ENCODE measurements around the gene RPP21.

RPP21 gene

DNA sequence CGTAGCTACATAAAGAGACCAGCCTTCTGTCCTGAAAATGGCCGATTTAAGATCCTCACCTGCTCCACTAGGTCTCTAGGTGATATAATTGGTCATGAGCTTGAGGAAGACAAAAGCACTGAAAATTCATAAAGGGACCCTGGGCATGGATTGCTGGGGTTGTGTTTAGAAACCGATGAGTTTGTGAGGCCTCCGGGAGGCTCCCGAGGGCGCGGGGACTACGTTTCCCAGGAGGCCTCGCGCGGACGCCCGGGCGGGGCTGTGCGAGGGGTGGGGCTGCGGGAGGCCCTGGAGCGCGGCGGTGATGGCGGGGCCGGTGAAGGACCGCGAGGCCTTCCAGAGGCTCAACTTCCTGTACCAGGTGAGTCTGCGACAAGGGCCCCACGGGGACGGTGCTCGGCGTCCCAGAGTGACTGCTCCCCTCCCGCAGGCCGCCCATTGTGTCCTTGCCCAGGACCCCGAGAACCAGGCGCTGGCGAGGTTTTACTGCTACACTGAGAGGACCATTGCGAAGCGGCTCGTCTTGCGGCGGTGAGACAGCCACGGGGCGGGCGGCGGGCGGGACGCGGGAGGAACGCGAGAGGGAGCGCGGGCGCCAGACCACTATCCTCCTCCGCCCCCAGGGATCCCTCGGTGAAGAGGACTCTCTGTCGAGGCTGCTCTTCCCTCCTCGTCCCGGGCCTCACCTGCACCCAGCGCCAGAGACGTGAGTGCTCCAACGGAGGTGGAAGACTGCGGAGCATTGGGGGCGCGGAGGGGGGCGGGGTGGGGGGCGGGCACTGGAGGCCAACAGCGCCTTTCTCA is at the start of gene RPP21:
TSS of gene RPP21 (plus strand) at position 289 of the 804 bp plus-strand sequence. CDS start at position 305, 16 bp downstream.
- peak in 1 of 2 experiments; percentile 47 for DNase-seq (ENCODE audit: low read depth in 2 of 2)

DNA sequence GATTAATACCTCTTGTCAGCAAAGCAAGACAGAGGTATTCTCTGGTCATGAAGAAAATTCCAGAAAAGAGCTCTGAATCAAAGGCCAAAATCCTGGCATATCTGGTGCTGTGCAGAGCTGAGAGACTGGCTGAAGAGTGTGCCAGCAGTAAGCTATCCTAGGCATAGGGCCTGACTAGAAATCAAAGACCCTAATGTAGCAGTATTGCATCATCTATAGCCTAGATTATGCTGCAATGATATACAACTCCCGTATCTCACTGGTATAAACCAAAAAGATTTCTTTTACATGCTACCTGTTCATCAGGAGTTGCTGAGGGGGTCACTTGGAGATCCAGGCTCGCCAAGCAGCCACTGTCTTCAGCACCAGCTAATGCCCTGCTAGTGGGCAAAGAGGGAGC is 49.1 kb upstream of the RPP21 start:
- DNase-seq (ENCODE audit: low read depth in 2 of 2) = no peak

DNA sequence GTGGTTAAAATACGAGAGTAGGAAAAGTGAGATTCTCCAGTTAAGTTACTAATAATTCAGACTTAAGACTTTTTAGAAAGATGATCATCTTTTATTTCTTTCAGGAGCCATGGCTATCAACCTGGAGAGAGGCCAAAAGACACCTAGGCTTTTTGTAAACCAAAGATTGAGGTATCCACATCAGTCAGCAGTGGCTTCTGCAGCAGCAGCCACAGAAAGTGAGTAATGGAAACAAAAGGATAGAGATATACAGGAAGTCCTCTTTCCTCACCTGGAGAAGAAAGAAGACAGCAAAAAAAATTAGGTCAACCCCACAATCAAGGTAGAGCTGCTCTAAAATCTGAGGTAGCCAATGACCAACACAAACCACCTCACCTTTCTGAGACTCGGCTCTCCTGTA is 41.0 kb upstream of the RPP21 start:
- DNase-seq (ENCODE audit: low read depth in 2 of 2) = no peak

DNA sequence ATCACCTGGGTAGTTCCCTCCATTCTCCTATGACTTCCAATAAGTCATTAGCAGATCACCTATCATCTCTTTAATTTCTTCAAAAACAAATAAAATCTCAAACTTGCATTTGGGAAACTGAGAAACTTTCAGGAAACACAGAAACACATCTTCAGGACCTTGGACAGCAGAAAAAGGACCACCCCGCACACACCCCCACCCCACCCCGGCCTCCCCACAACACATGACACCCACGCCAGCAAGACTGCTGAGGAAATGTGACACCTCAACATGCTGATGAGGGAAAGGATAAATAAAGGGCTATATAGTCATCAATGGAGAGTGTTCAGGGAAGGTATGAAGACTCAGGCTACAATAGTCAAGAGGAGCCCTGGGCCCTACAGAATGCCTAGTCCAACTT is 33.9 kb upstream of the RPP21 start:
- no peak for DNase-seq (ENCODE audit: low read depth in 2 of 2)

DNA sequence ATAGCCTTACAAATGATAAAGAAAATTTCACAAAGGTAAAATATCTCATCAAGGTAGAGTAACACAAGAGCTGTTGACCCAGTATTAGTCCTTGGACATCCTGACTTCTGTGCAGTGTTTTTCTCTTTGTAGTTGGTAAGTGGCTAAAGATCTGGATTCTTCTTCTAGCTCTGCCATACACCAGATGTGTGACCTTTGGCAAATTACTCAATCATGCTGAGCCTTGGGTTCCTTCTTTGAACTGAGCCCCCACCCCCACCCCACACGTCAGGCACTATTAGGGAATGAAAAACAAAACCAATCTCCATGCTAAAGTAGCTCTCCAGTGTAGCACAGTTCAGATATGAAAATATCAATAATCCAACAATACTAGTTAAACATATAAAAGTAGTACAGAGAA is 33.3 kb upstream of the RPP21 start:
- DNase-seq (ENCODE audit: low read depth in 2 of 2) = no peak

DNA sequence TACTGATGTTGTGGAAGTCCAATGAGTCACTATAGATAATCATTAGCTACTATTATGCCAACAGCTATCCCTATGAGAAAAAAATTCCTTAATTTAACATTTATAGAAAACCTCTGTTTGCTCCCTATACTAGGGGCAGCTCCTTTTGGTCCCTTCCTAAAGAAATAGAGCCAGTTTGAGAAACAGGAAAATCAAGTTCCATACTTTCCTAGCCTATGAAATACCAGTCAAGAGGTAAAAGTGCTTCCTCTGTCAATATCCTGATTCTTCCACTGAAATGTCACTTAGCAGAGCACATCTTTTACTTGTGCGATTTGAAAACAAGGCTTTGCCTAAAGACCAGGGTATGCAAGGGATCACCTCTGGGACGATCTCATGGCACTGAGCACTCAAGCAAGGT is 32.7 kb upstream of the RPP21 start:
- DNase-seq (ENCODE audit: low read depth in 2 of 2) = no peak

DNA sequence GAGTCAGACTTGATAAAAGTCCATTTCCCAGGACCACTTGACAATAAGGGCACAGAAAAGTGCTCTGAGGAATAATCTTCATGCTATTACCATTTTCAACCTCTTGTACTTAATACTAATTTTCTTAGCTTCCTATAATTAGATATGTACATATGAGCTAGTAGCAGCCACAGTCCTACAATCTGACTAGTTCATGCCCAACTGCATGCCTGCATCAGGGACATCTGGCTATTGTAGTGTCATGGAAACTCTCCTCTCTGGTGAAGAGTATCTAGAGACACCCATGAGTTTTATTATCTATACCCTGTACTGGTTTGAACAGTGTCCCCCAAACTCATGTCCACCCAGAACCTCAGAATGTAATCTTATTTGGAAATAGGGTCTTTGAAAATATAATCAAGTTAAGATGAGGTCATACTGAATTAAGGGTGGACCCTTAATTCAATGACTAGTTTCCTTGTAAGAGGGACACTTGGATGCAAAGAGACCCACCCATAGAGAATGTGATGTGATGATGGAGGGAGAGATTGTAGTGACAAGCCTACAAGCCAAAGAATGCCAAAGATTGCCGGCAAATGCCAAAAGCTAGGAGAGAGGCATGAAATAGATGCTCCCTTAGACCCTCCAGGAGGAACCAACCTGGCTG is 32.2 kb upstream of the RPP21 start:
- no peak for DNase-seq (ENCODE audit: low read depth in 2 of 2)

DNA sequence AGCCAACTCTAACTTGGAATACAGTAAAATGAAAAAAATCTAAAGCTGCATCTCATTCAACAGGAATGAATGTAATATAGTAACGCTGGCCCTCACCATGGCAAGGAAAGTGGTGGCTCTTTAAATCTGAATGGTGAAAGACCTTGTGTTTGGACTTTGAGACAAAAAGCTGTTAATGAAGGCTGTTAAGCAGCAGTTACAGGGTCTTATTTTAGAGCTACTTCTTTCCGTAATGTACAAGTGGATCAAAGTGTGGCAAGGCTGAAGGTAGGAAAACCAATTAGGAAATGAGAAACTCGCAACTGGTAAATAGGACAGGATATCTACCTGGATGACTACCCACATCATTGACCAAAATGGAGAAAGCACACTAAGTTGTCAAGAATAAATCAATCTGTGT is 29.8 kb upstream of the RPP21 start:
- no peak for DNase-seq (ENCODE audit: low read depth in 2 of 2)

DNA sequence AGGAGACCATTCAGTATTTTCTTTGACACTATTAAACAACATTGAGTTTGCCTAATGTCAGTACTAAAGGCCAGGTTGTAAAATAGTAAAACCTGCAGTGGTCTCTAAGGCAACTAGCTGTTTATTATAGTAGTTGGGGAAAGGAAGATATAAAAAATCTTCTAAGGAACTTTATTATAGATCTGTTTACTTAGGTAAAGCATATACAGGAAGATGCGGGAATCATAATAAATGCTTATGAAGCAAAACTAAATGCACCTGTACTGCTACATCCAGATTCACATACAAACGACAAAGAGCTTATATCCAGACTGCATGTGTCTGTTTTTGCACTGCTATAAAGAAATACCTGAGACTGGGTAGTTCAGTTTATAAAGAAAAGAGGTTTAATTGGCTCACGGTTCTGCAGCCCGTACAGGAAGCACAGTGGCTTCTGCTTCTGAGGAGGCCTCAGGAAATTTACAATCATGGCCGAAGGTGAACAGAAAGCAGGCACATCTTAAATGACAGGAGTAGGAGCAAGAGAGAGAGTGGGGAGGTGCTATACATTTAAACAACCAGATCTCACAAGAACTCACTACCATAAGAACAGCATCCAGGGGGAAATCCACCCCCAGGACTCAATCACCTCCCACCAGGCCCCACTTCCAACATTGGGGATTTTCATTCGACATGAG is 26.9 kb upstream of the RPP21 start:
- DNase-seq (ENCODE audit: low read depth in 2 of 2) = no peak

DNA sequence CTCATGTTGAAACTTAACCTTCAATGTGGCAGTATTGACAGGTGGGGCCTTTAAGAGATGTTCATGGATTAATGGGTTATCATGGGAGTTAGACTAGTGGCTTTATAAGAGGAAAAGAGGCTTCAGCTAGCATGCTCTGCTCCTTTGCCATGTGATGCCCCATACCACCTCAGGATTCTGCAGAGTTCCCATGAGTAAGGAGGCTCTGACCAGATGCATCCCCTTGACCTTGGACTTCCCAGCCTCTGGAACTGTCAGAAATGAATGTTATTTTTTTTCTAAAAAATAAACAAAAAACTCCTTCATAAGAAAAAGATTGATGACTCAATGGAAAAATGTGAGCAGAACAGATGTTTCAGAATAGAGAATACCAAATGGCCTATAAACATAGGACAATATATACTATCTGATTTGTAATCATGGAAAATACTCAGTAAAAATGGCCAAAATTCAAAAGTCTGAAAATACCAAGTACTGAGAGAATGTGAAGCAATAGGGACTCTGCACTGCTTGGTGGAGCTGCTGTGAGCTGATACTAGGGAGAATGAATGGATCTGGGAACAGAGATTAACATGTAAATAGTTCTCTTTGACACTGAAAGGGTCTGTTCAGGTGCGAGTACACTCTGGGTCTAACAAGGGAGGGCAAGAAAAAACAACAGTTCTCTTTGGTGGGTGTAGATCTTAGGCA is 25.7 kb upstream of the RPP21 start:
- no peak for DNase-seq (ENCODE audit: low read depth in 2 of 2)

DNA sequence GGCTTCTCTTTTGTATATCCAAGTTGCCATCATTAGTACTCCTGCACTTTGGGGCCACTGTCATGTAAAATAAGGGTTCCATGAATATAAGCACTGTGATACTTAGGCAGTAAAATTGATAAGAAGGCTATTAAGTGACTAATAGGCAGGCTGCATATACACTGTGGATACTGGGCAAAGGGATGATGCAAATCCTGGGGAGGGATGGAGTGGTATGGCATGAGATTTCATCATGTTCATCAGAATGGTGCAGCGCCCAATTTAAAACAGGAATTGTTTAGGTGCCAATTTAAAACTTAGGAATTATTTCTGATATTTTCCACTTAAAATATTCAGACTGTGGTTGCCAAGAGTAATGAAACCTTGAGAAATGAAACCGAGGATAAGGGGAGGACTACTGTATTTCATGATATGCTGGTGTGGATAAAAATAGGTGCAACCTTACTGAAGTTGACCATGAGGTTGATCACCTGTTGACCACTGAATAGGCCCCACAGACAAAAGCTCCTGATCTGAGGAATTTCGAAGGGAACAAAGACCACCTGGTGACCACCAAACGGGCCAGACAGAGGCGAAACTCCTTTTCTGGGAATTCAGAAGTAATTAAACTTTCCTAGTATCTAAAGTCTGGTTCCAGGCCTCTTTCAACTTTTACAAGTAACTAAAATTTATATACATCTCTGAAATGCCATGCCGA is 23.1 kb upstream of the RPP21 start:
- DNase-seq (ENCODE audit: low read depth in 2 of 2) = no peak

DNA sequence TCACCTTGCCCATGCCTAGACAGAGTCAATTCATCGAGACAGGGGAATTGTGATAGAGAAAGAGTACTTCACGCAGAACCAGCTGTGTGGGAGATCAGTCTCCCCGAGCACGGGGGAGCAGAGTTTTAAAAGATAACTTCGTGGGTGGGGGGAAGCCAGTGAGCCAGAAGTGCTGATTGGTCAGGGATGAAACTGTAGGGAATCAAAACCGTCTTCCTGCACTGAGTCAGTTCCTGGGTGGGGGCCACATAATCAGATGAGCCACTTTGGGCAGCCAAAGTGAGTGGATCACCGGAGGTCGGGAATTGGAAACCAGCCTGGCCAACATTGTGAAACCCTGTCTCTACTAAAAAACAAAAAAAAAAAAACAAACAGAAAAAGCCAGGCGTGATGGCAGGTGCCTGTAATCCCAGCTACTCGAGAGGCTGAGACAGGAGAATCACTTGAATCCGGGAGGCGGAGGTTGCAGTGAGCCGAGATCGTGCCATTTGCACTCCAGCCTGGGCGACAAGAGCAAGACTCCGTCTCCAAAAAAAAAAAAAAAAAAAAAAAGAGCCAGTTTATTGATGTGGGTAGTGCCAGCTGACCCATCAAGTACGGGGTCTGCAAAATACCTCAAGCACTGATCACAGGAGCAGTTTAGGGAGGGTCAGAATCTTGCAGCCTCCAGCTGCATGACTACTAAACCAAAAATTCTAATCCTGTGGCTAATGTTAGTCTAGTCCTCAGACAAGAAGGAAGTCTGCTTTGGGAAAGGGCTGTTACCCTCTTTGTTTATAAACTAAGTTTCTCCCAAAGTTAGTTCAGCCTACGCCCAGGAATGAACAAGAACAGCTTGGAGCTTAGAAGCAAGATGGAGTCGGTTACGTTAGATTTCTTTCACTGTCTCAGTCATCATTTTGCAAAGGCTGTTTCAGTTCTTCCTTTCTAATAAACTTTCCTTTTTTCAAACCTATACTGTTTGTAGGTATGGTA is 22.1 kb upstream of the RPP21 start:
- DNase-seq (ENCODE audit: low read depth in 2 of 2) = peak in 1 of 2 experiments; percentile 4

DNA sequence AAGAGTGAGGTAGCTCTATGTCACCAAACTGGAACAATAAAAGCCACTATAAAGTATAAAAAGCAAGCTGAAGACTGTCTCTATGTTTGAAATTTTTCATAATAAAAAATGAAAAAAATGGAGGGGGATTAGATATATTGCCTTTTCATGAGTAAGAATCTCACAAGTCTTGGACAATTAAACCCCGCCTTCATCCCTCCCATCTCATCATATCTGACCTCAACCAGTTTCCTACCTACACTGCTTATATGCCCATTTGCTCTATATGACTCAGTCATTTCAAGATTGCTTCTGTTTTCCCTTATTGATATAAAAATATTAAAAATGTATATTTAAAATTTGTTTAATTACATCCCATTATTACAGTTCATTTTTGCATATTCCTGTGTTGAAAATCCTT is 21.1 kb upstream of the RPP21 start:
- no peak for DNase-seq (ENCODE audit: low read depth in 2 of 2)

DNA sequence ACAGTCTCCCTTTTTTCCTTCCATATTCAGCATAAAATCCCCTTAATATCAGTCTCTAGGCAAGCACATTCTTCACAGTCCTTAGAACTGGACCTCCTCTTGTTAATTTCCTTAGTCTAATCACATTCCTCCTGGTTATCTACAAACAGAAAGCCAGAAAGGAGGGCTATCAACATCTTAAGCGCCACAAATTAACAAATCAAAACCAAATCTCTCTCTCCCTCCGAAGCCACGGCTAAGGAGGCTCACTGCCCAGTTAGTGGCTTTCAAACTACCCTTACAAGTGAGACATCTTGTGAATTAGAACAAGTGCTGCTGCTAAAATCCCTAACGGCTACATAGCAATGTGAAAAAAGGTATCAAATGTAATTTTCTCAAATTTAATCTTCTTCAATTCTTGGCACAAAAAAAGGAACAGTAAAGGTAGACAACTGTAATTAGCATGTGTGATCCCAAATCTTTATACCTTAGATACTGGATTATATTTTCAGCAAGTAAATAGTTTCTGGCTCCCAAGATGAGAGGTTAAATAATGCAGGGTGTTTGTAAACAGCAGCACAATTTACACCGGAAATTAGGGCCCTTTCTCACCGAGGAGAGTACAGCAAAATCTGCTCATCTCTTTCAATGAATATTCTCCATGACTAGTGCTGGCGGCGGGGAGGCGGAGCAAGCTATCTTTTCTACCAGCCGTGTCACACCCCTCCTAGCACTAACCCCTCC is 19.6 kb upstream of the RPP21 start:
- DNase-seq (ENCODE audit: low read depth in 2 of 2) = peak in 1 of 2 experiments; percentile 3

DNA sequence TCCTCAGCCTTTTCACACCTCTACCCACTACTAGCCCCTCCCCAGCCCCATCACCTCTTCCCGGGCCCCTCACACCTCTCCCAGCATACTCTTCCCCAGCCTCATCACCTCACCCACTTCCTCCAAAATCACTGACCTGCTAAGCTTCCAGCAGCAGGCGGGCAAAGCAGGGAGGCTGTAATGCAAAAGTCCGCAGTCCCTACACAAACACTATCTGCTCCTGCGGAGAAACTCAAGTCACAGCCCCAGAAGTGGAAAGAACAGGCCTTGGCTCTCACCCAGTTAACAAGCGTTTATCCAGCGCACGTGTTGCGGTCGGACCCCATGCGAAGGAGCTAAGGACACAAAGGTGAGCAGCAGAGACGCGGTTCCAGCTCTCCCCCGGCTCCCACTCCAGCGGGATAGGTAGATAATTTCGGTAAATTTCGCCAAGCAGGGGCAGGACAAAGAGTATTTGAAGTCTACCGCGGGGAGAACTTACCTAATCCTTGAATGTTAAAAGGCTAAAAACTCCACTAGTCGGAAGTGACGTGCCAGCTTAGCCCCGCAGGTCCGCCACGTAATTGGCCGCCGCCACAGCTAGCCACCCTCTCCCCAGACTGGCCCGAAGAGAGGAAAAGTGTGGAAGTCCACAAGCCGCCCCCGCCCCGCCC is 19.0 kb upstream of the RPP21 start:
- peak; percentile 5 to 34 for DNase-seq (ENCODE audit: low read depth in 2 of 2)

DNA sequence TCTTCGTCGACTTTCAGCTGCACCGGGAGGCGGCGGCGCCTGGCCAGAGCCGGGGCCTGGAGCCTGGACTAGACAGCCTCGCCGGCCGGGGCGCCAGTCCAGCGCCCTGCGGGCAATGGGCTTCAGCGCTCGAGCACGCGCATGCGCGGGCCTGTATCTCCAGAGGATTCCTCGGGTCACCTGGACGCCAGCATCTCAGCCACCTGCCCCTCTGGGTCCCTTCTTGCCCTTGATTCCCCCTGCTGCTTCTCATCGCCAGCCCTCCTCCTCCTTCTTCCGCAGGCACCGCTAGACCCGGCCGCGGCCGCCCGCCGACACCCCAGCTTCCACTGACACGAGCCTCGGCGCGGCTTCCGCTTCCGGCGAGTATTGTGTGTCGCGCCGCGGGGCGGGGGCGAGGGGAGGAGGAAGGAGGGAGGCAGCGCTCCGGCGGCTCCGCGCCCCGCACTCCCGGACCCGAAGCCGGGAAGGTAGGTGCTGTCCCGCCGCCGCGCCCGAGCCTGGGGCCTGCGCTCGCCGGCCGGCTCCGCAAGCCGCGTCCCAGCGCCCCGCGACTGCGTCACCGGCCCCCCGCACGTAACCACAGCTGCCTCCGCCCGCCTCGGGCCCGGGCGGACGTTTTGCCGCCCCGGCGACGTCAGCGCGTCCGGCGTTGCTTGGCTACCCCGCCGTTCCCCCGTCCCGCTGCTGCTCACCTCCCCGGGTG is 18.3 kb upstream of the RPP21 start, which contains the start of gene TRIM39:
TSS of gene TRIM39 (plus strand) at position 402 of the 706 bp plus-strand sequence. CDS start 2,391 bp downstream, outside the sequence.
- DNase-seq (ENCODE audit: low read depth in 2 of 2) = peak; percentile 31 to 41

DNA sequence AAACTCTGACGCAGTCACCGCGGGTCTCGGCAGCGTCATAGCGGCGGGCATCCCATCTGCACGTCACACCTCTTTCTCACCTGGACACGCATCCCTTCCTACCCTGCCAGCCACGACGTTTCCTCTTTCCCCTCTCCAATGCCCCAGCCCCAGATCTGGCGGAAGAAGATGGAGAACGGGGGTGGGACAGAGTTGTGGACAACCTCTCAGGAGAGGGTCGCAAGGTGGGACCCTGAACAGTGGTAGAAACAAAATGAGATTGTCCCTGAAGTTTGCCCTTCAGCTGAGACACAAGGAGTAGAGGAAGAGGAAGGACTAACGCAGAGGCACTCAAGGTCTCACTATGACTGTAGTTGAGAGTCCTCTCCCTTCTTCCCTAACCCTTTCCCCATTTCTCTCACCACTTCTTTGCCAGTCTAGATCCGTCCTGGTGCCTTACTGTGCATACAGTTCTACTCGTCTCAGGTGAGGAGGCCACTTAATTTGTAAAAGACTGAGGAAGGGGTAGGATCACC is 17.7 kb upstream of the RPP21 start:
- no peak for DNase-seq (ENCODE audit: low read depth in 2 of 2)

DNA sequence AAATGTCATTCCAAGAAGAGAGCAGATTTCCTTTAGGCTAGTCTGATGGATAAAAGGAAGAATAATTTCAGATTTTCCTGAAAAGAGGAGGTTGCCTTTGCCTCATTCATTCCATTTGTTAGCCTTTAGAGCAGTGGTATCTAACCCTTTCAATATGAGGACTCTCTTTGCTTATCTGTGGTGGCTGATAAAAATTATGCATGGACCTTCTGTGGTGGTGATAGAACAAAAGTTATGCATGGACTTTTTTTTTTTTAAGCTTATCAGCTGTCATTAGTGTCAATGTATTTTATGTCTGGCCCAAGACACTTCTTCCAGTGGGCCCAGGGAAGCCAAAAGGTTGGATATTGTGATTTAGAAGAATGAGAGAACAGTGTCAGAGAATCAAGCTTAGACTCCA is 16.6 kb upstream of the RPP21 start:
- no peak for DNase-seq (ENCODE audit: low read depth in 2 of 2)
